NCI-H2081 treated with DMSO at 0.1 percent for 48 hours (cell line): Measurements from ENCODE around the gene RBBP4.
"Not testable (repeated sequence)": the region's sequence is repeated elsewhere in the genome, so short reads cannot be mapped to it uniquely, and the experiment has no call there.

Experiments
- DNase-seq: peaks from one replicate; lab custom pipeline; 2025; lab: John Stamatoyannopoulos, UW

Gene RBBP4

DNA sequence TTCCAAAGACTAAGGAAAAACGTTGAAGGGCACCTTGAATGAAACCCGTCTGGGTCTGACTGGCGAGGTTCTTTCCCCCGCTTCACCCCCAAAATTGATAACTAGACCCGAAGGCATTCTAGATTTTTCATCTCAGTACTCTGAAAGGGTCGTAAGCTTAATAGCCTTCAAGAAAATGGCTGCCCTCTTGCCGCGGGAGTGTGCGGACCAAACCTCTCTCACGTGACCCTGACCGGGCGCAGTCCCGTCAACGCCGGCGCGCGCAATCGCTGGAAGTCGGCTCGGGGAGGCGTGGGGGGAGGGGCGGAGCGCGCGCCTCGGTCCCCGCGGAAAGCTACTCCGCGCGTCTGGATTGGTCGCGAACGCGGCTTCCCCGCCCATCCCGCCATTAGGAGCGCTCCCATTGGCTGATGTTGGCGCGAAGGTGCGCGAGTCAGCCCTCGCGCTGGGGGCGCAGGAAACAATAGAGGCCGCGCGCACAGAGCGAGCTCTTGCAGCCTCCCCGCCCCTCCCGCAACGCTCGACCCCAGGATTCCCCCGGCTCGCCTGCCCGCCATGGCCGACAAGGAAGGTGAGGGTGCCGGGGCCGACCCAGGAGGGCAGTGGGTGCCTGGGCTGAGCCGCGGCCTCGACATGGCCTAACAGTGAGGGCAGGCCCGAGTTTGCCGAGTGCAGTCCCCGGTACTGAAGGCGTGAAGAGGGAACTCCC, at the start of gene RBBP4:
TSS of gene RBBP4 (plus strand) at position 457 of the 709 bp plus-strand sequence. CDS start at position 556, 99 bp downstream.
- peak; percentile 95 for DNase-seq

DNA sequence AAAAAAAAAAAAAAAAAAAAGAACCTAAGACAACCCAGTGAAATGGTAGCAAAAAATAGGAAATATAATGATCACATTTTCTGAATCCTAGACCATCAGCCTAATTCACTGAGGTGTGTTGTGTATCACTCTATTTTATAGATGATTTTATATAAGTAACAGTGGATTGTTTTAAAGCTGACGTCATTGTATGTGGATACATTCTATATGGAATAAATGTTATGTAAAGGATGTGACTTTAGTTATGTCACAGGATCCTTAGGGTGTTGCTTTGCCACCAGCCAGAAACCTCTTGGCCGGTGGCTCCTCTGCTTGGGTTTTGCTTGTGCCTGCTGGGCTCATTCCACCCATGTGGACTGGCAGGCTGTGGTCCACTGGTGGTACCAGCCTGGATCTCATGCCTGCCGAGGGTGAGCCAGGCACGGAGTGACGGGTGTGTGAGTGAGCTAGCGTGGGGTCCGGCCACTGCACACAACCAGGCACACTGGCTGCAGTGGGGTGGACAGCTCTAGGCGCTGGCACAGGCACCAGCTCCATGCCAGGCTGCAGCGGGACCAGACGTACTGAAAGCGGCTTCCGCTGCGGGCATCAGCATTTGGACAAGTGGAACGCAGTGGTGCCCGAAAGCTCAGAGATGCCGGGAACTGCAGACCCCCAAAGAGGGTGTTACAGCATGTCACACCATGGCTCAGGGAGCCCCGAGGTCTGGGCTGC, 45.1 kb upstream of the RBBP4 start:
- DNase-seq = no peak

DNA sequence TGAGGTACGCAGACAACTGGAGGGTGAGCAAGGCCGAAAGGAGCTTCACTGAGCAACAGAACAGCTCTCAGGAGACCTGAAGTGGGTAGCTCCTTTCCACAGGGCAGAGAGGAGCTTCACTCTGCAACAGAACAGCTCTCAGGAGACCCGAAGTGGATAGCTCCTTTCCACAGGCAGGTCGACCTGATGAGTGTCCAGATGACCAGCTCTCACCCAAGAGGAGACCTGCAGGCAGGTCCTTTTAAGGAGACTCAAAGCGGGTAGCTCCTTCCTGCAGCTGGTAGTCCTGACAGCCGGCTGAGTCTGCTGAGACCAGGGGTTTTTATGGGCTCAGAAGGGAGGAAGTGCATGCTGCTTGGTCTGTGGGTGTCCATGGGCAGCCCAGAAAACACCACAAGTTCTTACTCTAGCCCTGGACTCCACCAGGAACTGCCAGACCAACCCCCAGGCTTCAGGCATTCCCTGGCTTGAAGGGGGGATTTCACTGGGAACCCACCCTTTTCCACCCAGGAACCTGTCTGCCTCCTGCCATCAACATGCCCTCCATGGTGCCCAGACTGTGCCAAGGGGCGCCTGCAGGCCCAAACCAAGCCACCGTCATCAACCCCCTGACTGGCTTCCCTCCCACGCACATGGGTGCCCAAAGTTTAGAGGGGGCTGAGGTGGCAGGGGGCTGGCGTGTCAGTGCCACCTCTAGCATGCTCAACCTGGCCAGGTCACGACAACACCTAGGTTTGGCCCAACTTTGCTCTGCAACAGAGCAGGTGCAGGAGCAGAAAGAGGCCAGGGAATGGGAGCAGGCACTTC, 44.2 kb upstream of the RBBP4 start:
- no peak for DNase-seq

DNA sequence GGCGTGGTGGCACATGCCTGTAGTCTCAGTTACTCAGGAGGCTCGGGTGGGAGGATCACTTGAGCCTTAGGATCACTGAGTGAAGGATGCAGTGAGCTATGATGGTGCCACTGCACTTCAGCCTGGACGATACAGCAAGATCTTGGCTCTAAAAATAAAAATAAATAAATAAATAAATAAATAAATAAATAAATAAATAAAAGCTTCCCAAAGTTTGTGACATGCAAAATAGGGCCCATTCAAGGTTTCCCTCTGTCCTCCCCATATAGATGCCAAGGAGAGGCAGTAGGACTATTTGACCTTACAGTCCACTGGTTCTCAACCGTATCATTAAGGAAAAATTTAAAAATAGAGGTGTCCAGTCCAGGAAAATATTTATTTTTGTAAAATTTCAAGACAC, 41.8 kb upstream of the RBBP4 start:
- DNase-seq = no peak

DNA sequence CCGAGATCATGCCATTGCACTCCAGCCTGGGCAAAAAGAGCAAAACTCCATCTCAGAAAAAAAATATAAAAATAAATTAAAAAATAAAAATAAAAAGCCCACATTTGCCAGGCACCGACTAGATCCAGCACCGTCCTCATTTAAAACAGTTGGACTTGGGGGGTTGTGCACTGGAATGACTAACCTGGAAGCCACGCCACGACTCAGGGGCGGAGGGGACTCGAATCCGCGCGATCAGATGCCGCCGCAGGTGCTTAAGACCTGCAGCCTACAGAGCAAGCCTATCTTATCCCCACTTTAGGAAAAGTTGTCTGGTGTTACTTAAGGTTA, 39.2 kb upstream of the RBBP4 start:
- DNase-seq = no peak

DNA sequence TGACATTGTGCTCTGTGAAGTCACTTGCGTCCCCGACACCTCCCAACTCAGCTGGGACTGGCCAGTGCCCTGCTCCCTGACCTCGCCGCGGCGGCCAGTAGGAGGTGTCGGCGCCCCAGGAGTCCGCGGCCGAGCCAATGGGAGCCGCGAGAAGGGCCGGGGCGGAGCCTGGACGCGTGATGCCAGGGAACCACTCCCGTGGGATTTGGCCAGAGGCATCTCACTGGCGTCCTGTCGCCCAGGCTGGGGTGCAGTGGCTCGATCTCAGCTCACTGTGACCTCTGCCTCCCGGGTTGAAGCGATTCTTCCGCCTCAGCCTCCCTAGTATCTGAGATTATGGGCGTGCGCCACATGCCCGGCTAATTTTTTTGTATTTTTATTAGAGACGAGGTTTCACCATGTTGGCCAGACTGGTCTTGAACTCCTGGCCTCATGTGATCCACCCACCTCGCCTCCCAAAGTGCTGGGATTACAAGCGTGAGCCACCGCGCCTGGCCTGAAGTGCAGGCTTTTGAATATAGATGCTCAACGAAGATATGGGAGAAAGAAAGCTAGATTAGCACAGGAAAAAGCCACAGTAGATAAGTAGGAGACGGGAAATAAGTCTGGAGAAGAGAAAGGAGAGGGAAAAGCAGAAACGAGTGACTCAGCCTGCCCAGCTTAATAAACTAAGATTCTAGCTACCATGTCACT, 38.7 kb upstream of the RBBP4 start:
- peak; percentile 67 for DNase-seq

DNA sequence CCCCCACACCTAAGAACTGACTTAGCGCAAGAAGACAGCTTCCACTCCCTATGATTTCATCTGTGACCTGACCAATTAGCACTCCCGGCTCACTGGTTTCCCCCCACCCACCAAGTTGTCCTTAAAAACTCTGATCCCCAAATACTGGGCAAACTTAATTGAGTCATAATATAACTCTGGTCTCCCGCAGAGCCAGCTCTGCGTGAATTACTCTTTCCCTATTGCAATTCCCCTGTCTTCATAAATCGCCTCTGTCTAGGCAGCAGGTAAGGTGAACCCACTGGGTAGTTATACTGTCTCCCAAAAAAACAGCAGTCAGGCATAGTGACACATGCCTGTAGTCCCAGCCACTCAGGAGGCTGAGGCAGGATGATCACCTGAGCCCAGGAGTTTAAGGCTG, 37.5 kb upstream of the RBBP4 start:
- DNase-seq = no peak

DNA sequence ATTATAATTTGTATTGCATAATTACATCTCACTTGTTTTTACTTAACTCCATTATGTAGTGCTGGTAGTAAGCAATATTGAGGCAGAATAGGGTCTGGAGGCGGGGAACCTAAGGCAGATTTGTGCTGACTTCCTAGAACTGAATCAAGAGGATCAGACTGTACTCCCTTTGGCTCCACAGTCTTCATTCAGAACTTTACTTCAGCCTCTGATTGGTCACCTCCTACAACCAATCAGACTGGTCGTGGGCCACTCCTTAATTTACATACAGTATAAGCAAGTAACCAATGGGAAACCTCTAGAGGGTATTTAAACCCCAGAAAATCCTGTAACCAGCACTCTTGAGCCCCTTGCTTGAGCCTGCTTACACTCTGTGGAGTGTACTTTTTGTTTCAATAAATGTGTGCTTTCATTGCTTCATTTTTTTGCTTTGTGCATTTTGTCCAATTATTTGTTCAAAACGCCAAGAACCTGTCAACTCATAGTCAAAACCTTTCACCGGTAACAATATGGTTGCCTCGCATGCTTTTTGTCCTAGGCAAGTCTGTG, 32.3 kb upstream of the RBBP4 start:
- no peak for DNase-seq

DNA sequence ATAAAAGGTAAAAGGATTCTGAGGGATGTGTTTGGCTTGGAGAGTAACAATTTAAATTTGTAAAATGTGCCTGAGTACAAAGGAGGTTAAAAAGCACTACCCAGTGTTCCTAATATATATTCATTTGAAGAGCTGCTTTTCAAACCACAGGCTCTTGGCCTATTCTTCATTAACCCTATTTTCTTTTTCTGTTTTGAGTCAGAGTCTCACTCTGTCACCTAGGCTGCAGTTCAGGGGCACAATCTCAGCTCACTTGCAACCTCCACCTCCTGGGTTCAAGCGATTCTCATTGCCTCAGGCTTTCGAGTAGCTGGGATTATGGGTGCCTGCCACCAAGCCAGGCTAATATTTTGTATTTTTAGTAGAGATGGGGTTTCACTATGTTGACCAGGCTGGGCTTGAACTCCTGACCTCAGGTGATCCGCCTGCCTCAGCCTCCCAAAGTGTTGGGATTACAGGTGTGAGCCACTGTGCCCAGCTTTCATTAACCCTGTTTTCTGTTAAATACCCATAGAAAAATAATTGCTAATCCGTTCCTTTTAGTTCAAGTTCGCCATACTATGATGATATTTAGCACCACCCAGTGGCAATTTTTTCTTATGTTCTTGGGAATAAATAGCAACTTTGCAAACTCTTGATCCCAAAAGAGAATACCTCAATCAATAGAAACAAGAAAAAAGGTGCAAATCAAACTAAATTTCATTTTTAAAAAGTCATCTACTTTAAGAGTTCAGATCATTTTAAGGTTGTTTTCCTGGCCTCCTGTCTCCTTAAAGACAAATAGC, 31.1 kb upstream of the RBBP4 start:
- no peak for DNase-seq

DNA sequence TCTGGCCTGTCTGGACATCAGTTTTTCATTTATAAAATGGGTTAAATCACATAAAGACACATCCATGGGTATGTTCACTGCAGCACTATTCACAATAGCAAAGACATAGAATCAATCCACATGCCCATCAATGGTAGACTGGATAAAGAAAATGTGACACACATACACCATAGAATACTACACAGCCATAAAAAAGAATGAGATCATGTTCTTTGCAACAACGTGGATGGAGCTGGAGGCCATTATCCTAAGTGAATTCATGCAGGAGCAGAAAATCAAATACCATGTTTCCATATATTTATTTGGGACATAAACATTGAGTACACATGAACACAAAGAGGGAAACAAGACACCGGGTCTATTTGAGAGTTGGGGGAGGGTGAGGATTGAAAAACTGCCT, 28.8 kb upstream of the RBBP4 start:
- no peak for DNase-seq

DNA sequence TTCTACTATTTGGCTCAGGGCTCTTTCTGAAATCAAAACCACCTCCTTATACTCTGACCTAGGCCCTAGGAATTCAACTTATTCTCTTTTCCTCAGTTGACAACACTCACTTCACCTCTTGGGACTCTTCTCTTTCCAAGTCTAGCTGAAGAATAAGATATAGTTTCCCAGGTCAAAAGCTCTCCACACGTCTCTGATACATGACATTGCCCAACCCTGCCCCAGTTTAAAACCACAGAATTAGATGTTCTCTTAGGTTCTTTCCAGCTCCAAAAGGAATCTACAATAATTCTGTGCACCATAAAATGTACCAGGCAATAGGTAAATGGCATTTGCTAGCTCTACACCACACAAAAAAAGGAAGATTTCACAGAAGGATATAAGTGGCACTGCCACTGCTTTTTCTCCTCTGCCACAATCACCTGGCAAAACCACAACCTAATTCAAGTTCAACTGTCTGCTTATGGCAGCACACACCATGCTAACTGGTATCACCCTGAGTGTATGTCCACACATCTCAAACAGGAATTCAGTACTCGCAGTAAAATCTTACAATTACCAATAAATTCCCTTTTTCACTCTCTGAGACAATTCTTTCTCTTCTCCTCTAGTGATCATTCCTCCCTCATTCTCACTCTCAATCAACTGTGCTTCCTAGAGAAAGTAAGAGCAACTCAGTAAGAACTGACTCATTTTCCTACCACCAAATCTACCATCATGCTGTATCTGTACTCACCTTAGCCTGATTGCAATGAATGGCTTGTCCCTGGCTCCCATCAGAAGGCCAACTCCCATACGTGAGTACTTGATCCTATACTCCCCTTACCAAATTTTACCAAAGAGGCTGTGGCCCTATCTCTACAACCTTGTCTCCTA, 28.0 kb upstream of the RBBP4 start:
- no peak for DNase-seq

DNA sequence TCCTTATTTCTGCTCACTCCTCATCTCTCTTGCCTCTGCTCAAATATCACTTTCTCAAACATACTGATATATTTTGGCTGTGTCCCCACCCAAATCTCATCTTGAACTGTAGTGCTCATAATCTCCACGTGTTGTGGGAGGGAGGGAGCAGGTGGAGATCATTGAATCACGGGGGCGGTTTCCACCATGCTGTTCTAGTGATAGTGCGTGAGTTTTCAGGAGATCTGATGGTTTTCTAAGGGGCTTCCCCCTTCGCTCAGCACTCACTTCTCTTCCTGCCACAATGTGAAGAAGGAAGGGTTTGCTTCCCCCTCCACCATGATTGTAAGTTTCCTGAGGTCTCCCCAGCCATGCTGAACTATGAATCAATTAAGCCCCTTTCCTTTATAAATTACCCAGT, 27.2 kb upstream of the RBBP4 start:
- no peak for DNase-seq

DNA sequence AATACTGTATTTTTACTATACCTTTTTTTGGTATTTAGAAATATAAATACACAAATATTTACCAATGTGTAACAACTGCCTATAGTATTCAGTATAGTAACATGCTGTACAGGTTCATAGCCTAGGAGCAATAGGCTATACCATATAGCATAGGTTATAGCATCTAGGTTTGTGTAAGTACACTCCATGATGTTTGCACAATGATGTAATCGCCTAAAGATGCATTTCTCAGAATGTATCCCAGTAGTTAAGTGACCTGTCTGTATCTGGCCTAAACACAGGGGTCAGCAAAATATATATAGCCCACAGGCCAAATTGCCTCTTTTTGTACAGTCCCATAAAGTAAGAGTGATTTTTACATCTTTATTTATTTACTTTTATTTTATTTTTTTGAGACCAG, 24.8 kb upstream of the RBBP4 start:
- DNase-seq = no peak

DNA sequence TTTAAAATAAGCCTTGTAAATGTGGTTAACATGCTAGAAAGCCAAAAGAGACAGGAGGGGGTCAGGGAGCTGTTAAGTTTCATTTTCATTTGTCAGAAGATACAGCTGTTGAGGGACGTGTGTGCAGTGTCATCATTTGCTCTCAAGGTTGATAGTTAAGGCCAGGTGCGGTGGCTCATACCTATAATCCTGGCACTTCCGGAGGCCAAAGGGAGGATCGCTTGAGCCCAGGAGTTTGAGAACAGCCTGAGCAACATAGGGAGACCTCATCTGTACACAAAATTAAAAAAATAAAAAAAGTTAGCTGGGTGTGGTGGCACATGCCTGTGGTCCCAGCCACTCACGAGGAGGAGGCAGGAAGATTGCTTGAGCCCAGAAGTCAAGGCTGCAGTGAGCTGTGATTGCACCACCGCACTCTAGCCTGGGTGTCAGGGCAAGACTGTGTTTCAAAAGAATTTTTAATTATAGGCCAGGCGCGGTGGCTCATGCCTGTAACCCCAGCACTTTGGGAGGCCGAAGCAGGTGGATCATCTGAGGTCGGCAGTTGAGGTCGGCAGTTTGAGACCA, 23.3 kb upstream of the RBBP4 start:
- no peak for DNase-seq

DNA sequence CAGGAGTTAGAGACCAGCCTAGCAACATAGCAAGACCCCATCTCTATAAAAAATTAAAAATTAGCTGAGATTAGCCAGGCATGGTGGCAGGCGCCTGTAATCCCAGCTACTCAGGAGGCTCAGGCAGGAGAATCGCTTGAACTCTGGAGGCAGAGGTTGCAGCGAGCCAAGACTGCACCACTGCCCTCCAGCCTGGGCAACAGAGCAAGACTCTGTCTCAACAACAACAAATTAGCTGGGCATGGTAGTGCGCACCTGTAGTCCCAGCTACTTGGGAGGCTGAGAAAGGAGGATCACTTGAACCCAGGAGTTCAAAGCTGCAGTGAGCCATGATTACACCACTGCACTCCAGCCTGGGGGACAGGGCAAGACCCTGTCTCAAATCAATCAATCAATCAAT, 20.8 kb upstream of the RBBP4 start:
- not testable (repeated sequence) for DNase-seq

DNA sequence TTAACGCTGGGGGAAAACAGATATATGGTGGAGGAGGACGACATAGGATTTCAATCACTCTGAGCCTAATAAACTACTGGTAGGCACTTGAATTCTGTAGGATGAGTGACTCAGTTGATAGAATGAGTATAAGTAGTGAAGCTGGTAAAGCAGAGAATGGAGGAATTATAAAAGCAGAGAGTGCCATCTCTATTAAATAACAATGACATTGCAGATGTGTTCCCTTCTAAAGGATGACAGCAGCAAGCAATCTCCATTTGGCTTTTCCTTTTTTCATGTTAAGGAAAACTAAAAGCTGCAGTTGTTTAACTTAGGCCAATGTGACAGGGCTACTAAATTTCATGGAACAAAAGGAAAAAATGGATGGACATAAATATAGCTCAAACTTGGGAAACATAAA, 18.2 kb upstream of the RBBP4 start:
- no peak for DNase-seq

DNA sequence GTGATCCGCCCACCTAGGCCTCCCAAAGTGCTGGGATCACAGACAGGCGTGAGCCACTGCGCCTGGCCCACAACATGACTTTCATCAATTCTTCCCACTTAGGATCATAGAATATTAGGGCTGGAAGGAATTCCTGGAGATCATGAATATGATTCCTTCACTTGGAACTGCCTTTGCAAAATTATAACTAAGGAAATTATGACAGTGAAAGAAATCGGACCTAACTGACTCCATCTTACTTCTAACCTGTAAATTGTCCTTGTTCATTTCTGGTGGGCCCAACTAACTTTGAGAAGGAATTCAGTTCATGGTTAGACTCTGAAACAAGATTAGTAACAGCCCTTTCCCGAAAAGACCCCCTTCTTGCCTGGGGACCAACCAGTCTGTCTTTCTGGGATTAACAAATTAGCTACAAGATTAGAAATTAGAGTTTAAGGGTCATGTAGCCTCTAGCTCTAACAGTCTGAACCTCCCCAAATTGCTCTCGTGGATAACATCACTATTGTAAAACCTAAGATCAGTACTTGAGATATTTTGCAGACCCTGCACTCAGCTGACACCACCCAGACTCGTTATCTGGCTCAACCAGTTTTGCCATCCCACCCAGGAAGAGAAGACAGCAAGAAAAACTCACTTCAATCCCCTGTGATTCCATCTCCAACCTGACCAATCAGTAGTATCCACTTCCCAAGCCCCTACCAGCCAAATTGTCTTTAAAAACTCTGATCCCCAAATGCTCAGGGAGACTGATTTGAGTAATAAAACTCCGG, 15.3 kb upstream of the RBBP4 start:
- DNase-seq = no peak

DNA sequence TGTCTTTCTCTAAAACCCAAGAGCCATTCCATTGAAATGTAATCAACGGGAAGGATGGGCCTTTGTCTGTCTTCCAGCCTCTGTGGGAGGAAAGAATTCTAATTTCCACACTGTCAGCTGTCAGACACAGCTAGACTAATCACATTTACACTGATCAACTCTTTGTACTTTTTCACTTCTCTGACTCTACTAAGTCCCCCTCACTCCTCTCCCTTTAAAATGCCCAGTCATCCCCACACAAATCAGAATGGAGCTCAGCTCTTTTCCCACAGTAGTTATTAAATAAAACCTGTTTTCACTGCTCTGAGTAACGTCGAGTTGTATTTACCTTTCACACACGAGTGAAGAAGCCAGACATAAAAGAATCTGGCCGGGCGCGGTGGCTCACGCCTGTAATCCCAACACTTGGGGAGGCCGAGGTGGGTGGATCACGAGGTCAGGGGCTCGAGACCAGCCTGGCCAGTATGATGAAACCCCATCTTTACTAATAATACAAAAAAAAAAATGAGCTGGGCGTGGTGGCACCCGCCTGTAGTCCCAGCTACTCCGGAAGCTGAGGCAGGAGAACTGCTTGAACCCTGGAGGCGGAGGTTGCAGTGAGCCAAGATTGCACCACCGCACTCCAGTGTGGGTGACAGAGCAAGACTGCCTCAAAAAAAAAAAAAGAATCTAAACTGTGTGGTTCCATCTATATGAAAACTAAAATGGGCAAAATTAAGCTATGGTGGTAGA, 13.9 kb upstream of the RBBP4 start:
- DNase-seq = no peak
